ENCODE measurements around the gene FBXO46. TPM values are rescaled to one million over a fixed set of nuclear protein-coding genes. Genes with fewer than 3 reads are reported as not detected.
A peak's percentile ranks its signal among the peaks of the same experiment; 100 is the strongest.
"Not testable (repeated sequence)": the region's sequence is repeated elsewhere in the genome, so short reads cannot be mapped to it uniquely, and the experiment has no call there.

FBXO46 gene
- total RNA-seq, 1 donor from 2014 or later: 23.8 TPM

DNA sequence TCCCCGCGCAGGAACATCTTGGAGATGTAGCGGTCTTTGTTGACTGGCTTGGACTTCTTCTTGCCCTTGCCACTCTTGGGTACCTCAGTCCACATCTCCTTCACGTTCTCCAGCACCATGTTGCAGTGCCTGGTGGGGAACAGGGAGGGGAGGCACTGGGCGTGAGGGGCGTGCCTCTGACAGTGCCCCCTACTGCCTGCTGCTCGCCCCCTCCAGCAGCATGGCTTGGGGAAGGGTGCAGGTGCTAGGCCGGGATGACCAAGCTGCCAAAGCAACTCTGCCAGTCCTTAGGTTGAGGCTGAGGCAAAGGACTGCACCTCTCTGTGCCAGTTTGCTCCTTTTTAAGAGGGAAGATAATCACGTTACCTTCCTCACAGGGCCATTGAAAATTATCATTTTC, 43.1 kb downstream of the FBXO46 start:
- Histone ChIP-seq H3K27ac (no peak overlapping the region), H3K27me3 (no peaks in the 10 kb centered on the region), H3K4me3 (no peak overlapping the region), H3K4me1 (peaks cover 13% of the 10 kb centered on the region), H3K9me3 (no peaks in the 10 kb centered on the region), H3K36me3 (peaks cover 0 to 34% of the 10 kb centered on the region in 2 donors)
- TF ChIP-seq CTCF (IDR thresholded peaks at IDR 0.05) (no peak), POLR2AphosphoS5 (IDR thresholded peaks at IDR 0.05; ENCODE audit: insufficient read depth in 1 of 2, low read depth in 1 of 2) (no peak), POLR2A (IDR thresholded peaks at IDR 0.05) (no peak)
- no peak for DNase-seq (ENCODE audit: extremely low spot score in 2 of 2)
- intact Hi-C loops (cut with DNase I): no loop called here

DNA sequence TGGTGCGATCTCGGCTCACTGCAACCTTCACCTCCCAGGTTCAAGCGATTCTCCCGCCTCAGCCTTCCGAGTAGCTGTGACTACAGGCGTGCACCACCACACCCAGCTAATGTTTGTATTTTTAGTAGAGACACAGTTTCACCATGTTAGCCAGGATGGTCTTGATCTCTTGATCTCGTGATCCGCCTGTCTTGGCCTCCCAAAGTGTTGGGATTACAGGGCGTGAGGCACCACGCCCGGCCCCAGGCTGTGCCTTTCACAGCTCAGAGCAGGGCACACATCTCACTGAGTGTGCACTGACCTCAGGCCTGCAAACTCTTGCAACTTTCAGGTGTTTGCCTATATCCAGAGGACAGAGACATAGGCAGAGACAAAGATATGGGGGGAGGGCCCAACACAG, 45.7 kb downstream of the FBXO46 start:
- H3K4me3 ChIP-seq; H3K27me3 ChIP-seq; intact Hi-C loops (cut with DNase I); H3K9me3 ChIP-seq; H3K27ac ChIP-seq; DNase-seq (ENCODE audit: extremely low spot score in 2 of 2): not testable (repeated sequence)
- Histone ChIP-seq H3K36me3 (peaks cover 0 to 34% of the 10 kb centered on the region in 2 donors), H3K4me1 (peaks cover 14% of the 10 kb centered on the region)

DNA sequence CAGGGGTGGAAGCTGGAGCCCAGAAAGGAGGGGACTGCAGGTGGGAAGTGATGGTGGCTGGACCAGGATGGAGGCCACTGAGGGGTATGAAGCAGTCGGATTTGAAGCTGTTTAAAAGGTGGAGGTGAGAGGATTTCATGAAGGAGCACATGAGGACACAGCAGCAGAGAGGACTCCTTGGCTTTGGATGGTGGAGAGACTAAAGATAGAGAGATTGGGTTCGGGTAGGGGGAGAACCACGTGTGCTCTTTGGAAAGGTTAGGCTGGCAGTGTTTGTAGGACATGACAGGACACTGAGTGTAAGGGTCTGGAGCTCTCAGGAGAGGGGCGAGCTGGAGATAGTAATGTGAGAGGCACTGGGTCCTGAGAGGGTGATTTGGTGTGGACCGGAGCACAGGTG, 47.8 kb downstream of the FBXO46 start:
- Histone ChIP-seq H3K36me3 (peaks cover 0 to 24% of the 10 kb centered on the region in 2 donors), H3K27ac (no peak overlapping the region), H3K4me3 (no peak overlapping the region), H3K4me1 (peaks cover 17% of the 10 kb centered on the region), H3K9me3 (no peaks in the 10 kb centered on the region), H3K27me3 (no peaks in the 10 kb centered on the region)
- TF ChIP-seq POLR2AphosphoS5 (IDR thresholded peaks at IDR 0.05; ENCODE audit: insufficient read depth in 1 of 2, low read depth in 1 of 2) (no peak), POLR2A (IDR thresholded peaks at IDR 0.05) (no peak), CTCF (IDR thresholded peaks at IDR 0.05) (no peak)
- no peak for DNase-seq (ENCODE audit: extremely low spot score in 2 of 2)
- intact Hi-C loops (cut with DNase I): no loop called here

GRCh38 chr19:45682117-45682516, 48.6 kb downstream of the FBXO46 start:
- peaks cover 23% of the 10 kb centered on the region for H3K4me1 ChIP-seq
- H3K4me3 ChIP-seq: peak overlapping the region in 1 of 2 donors; percentile 39
- TF ChIP-seq POLR2A (IDR thresholded peaks at IDR 0.05) (no peak), POLR2AphosphoS5 (IDR thresholded peaks at IDR 0.05; ENCODE audit: insufficient read depth in 1 of 2, low read depth in 1 of 2) (no peak), CTCF (IDR thresholded peaks at IDR 0.05) (no peak)
- peak overlapping the region; percentile 70 for H3K27ac ChIP-seq
- DNase-seq (ENCODE audit: extremely low spot score in 2 of 2): no peak
- intact Hi-C loops (cut with DNase I): no loop called here
- no peaks in the 10 kb centered on the region for H3K27me3 ChIP-seq
- H3K9me3 ChIP-seq: no peaks in the 10 kb centered on the region
- H3K36me3 ChIP-seq: peaks cover 0 to 16% of the 10 kb centered on the region in 2 donors

DNA sequence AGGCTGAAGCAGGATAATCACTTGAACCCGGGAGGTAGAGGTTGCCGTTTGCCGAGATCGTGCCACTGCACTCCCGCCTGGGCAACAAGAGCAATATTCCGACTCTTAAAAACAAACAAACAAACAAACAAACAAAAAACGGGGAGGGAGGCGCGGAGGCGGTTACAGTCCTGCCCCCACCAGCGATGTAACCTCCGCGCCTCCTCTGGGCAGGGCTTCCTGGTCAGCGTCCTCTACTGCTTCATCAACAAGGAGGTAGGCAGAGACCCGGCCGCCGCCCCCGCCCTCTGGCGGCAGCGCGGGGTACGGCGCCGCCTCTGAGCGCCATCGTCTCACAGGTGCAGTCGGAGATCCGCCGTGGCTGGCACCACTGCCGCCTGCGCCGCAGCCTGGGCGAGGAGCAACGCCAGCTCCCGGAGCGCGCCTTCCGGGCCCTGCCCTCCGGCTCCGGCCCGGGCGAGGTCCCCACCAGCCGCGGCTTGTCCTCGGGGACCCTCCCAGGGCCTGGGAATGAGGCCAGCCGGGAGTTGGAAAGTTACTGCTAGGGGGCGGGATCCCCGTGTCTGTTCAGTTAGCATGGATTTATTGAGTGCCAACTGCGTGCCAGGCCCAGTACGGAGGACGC, 49.2 kb downstream of the FBXO46 start:
- Histone ChIP-seq H3K4me3 (peak overlapping the region; percentile 28 to 39), H3K9me3 (no peaks in the 10 kb centered on the region), H3K4me1 (peaks cover 29% of the 10 kb centered on the region), H3K27me3 (no peaks in the 10 kb centered on the region), H3K27ac (peak overlapping the region; percentile 70), H3K36me3 (peaks cover 0 to 10% of the 10 kb centered on the region in 2 donors)
- intact Hi-C loops (cut with DNase I): no loop called here
- TF ChIP-seq CTCF (IDR thresholded peaks at IDR 0.05): peak; percentile 73 to 94 (median 90)
- TF ChIP-seq POLR2AphosphoS5 (IDR thresholded peaks at IDR 0.05; ENCODE audit: insufficient read depth in 1 of 2, low read depth in 1 of 2): peak; percentile 41 to 66
- TF ChIP-seq POLR2A (IDR thresholded peaks at IDR 0.05): no peak
- DNase-seq (ENCODE audit: extremely low spot score in 2 of 2): no peak
